ENCODE data around the gene KY.

DNA sequence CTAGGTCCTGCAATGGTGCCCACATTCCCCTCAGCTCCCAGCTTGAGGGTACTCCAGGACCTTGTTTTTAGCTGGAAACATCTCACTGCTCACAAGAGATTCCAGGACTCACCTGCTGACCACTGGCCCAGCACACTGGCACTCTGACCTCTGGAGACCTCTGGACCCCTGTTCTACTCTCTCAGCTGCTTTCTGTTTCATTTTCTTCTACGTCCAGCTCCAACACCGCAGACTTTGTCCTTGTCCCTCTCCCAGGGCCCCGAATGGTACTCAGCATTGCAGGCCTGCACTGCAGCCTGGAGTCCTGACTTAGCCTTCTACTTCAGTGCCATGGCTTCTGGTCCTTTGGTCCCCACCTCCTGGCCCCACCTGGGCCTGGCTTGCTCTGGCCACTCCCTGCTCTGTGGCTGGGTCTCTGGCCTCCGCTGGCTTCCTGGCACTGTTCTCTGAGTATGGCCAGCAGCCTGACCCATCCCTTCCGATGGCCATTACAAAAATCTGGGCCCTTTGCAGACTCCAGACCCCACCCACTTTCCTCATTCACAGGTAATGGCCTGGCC is 27.9 kb downstream of the KY start:
- TF ChIP-seq REST (IDR thresholded peaks at IDR 0.05) (no peak), CTCF (IDR thresholded peaks at IDR 0.05; ENCODE audit: low read depth, low read length, missing input control) (no peak), EGR1 (IDR thresholded peaks at IDR 0.05; ENCODE audit: low read depth in 2 of 2) (no peak), TAF1 (conservative IDR thresholded peaks at IDR 0.05) (no peak), JUND (IDR thresholded peaks at IDR 0.05) (no peak), FOXA1 (IDR thresholded peaks at IDR 0.05) (no peak), YY1 (IDR thresholded peaks at IDR 0.05) (no peak), RAD21 (IDR thresholded peaks at IDR 0.05) (no peak), GABPA (IDR thresholded peaks at IDR 0.05 in 1 of 2, conservative IDR thresholded peaks at IDR 0.05 in 1 of 2) (no peak), RXRA (IDR thresholded peaks at IDR 0.05) (no peak), NR2F2 (IDR thresholded peaks at IDR 0.05) (no peak)
- TF ChIP-seq, protein P1, sequence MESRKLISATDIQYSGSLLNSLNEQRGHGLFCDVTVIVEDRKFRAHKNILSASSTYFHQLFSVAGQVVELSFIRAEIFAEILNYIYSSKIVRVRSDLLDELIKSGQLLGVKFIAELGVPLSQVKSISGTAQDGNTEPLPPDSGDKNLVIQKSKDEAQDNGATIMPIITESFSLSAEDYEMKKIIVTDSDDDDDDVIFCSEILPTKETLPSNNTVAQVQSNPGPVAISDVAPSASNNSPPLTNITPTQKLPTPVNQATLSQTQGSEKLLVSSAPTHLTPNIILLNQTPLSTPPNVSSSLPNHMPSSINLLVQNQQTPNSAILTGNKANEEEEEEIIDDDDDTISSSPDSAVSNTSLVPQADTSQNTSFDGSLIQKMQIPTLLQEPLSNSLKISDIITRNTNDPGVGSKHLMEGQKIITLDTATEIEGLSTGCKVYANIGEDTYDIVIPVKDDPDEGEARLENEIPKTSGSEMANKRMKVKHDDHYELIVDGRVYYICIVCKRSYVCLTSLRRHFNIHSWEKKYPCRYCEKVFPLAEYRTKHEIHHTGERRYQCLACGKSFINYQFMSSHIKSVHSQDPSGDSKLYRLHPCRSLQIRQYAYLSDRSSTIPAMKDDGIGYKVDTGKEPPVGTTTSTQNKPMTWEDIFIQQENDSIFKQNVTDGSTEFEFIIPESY (IDR thresholded peaks at IDR 0.05): no peak
- TF ChIP-seq, protein P2, sequence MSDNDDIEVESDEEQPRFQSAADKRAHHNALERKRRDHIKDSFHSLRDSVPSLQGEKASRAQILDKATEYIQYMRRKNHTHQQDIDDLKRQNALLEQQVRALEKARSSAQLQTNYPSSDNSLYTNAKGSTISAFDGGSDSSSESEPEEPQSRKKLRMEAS (IDR thresholded peaks at IDR 0.05): no peak

Measured in liver (tissue), 3 donors.